ENCODE data around the gene SLC25A13. TPM values are rescaled to one million over a fixed set of nuclear protein-coding genes. Genes with fewer than 3 reads are reported as not detected.
"Not testable (repeated sequence)": the region's sequence is repeated elsewhere in the genome, so short reads cannot be mapped to it uniquely, and the experiment has no call there.

SLC25A13 gene, protein sequence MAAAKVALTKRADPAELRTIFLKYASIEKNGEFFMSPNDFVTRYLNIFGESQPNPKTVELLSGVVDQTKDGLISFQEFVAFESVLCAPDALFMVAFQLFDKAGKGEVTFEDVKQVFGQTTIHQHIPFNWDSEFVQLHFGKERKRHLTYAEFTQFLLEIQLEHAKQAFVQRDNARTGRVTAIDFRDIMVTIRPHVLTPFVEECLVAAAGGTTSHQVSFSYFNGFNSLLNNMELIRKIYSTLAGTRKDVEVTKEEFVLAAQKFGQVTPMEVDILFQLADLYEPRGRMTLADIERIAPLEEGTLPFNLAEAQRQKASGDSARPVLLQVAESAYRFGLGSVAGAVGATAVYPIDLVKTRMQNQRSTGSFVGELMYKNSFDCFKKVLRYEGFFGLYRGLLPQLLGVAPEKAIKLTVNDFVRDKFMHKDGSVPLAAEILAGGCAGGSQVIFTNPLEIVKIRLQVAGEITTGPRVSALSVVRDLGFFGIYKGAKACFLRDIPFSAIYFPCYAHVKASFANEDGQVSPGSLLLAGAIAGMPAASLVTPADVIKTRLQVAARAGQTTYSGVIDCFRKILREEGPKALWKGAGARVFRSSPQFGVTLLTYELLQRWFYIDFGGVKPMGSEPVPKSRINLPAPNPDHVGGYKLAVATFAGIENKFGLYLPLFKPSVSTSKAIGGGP
- total RNA-seq: 10 to 100 TPM in 1 of 2 experiments, 1 to 10 TPM in 1; 9.1 to 10.7 TPM

DNA sequence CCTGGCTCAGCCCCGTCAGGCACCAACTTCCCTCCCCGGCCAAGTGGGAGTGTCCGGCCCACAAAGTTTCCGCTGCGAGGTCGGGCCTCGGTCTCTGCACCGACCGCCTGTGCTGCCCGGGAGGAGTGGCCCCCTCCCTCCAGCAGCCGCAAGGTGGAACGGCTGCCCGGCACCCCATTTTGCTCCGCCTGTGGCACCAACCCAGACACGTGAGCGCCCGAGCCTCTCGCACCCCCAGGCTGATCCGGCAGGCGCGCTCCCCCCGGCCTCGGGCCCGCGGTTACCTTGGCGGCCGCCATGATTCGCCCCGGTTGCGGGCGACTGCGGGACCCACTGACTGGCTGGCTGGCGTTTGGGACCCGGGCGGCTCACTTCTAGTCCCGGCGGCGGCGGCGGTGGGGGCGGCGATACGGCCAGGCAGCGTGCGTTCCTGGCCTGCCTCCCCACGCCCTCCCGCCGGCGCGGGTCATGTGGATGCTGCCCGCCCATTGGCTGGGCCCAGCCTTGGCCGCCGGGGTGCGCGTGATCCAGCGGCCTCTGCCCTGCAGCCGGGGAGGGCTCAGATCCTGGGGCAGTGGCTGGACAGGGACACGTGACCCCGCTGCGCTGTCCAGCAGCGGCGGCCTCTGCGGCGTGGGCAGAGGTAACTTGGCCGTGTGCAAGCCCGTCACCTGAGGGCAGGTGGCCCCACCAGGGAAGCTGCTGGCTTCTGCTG, at the start of gene SLC25A13:
Gene SLC25A13, minus strand, starts transcription at position 441 of the 715 bp plus-strand sequence. Its CDS starts 142 bp downstream, at position 299.
- ATAC-seq (ENCODE audit: low read depth) (peak; percentile 79), DNase-seq (peak; percentile 78)
- POLR2A ChIA-PET: no interaction called here
- H3K9me3 Mint-ChIP-seq: no peaks in the 10 kb centered on the region
- H3K27me3 Mint-ChIP-seq: peaks cover 2% of the 10 kb centered on the region
- no peaks in the 10 kb centered on the region for H3K36me3 Mint-ChIP-seq
- peaks cover 13% of the 10 kb centered on the region for H3K4me1 Mint-ChIP-seq
- H3K4me3 Mint-ChIP-seq: peak within 1 kb of the TSS; percentile 90
- peak within 1 kb of the TSS; percentile 93 for H3K27ac Mint-ChIP-seq

DNA sequence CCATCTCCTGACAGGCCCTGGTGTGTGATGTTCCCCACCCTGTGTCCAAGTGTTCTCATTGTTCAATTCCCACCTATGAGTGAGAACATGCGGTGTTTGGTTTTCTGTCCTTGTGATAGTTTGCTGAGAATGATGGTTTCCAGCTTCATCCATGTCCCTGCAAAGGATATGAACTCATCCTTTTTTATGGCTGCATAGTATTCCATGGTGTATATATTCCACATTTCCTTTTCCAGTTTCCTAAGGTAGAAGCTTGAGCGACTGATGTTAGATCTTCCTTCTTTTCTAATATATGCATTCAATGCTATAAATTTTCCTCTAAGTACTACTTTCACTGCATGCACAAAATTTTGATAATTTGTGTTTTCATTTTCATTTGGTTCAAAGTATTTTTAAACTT, 44.0 kb upstream of the SLC25A13 start:
- POLR2A ChIA-PET; H3K4me1 Mint-ChIP-seq; ATAC-seq (ENCODE audit: low read depth); H3K36me3 Mint-ChIP-seq; H3K27ac Mint-ChIP-seq; DNase-seq; H3K4me3 Mint-ChIP-seq; H3K9me3 Mint-ChIP-seq: not testable (repeated sequence)
- H3K27me3 Mint-ChIP-seq: peaks cover 20% of the 10 kb centered on the region

DNA sequence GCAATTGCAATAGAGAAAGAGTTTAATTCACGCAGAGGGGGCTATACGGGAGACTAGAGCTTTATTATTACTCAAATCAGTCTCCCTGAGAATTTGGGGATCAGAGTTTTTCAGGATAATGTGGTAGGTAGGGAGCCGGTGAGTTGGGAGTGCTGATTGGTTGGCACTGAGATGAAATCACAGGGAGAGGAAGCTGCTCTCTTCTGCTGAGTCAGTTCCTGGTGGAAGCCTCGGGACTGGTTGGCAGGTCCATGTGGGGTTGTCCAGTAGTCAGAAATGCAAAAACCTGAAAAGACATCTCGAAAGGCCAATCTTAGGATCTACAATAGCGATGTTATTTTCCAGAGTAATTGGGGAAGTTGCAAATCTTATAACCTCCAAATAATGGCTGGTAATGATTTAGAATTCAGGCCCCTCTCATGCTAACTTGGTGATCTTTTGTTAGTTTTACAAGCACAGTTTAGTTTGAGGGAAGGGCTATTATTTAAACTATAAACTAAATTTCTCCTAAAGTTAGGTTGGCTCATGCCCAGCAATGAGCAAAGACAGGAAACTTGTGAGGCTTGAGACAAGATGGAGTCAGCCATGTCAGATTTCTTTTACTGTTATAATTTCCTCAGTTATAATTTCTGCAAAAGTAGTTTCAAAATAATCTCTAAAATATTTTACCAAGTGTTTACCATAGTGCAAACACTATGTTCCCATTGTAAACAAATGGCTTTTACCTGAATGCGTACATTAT, 39.4 kb upstream of the SLC25A13 start:
- no peaks in the 10 kb centered on the region for H3K4me1 Mint-ChIP-seq
- H3K27me3 Mint-ChIP-seq: peaks cover 11% of the 10 kb centered on the region
- no peak overlapping the region for H3K27ac Mint-ChIP-seq
- no peak for ATAC-seq (ENCODE audit: low read depth)
- H3K4me3 Mint-ChIP-seq: no peak overlapping the region
- POLR2A ChIA-PET: no interaction called here
- peaks cover 1% of the 10 kb centered on the region for H3K9me3 Mint-ChIP-seq
- H3K36me3 Mint-ChIP-seq: no peaks in the 10 kb centered on the region
- no peak for DNase-seq

DNA sequence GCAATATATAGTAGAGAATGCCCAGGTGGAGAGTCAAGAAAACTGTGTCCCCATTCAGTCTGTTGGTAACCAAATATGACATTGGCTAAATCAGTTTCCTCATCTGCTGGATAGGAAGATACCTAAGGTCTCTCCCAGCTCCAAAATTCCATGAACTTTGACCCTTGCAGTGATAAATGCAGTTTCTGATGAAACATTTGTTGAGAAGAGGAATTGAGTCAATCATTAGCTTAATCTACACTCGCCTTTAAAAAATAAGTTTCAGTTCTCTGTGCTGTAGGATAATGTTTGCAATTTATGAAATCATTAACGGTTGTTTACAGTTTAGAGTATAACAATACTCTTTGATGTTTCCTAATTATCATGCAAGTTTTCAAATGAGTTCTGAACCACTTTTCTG, 38.0 kb upstream of the SLC25A13 start:
- H3K27ac Mint-ChIP-seq: no peak overlapping the region
- POLR2A ChIA-PET: no interaction called here

DNA sequence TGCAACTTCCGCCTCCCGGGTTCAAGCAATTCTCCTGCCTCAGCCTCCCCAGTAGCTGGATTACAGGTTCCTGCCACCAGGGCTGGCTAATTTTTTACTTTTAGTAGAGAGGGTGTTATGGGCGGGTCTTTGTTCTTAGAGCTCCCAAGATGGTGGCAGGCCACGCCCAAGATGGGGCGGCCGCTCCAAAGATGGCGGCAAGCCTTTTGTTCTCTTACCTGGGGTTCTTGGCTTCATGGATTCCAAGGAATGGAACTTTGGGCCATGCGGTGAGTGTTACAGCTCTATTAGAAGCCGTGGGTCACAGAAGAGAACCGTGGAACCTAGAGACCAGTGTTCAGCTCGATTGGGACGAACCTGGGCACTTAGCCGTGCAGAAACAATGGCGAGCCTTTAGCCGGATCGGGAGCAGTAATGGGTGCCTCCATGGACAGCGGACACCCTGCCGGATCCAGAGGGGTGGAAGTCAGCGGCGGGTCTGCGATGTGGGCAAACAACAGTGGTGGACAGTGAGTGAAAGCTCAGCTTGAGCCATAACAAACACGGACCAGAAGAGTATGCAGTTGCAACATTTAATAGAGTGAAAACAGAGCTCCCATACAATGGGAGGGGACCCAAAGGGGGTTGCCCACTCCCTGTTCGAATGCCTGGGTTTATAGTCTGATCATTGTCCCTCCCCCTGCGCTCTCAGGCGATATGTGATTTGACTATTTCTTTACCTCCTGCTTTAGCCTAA, 36.5 kb upstream of the SLC25A13 start:
- H3K4me3 Mint-ChIP-seq; POLR2A ChIA-PET; H3K9me3 Mint-ChIP-seq; H3K27me3 Mint-ChIP-seq; H3K27ac Mint-ChIP-seq; DNase-seq; H3K4me1 Mint-ChIP-seq; ATAC-seq (ENCODE audit: low read depth); H3K36me3 Mint-ChIP-seq: not testable (repeated sequence)

More for the DNA sequence above, 38.0 kb upstream of the SLC25A13 start:
- Mint-ChIP-seq H3K4me3 (no peak overlapping the region), H3K4me1 (no peaks in the 10 kb centered on the region), H3K27me3 (peaks cover 10% of the 10 kb centered on the region), H3K36me3 (no peaks in the 10 kb centered on the region), H3K9me3 (no peaks in the 10 kb centered on the region)
- ATAC-seq (ENCODE audit: low read depth) (no peak), DNase-seq (no peak)

DNA sequence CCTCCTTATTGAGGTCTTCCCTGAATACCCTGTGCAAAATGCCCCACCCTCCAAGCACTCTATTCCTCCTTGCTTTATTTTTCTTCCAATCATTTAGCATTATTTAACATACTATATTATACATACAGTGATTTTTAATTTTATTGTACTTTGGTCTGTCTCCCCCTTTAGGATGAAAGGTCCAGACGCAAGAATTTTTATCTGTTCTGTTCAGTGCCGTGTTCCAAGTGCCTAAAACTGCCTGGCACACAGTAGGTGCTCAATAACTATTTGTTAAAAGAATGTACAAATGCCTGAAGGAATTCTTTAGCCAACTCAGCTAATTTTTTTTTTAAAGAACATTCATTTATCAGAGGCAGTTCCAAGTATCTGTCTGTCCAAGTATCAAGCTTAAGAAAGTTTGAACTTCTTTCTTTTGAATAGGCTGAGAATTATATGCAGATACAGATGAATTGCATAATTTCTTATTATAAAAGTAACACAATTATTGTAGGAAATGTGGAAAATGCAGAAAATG, 34.1 kb upstream of the SLC25A13 start:
- Mint-ChIP-seq H3K4me1 (no peaks in the 10 kb centered on the region), H3K27ac (no peak overlapping the region), H3K36me3 (no peaks in the 10 kb centered on the region), H3K4me3 (no peak overlapping the region), H3K9me3 (no peaks in the 10 kb centered on the region), H3K27me3 (peaks cover 3% of the 10 kb centered on the region)
- POLR2A ChIA-PET: no interaction called here
- DNase-seq (no peak), ATAC-seq (ENCODE audit: low read depth) (no peak)

DNA sequence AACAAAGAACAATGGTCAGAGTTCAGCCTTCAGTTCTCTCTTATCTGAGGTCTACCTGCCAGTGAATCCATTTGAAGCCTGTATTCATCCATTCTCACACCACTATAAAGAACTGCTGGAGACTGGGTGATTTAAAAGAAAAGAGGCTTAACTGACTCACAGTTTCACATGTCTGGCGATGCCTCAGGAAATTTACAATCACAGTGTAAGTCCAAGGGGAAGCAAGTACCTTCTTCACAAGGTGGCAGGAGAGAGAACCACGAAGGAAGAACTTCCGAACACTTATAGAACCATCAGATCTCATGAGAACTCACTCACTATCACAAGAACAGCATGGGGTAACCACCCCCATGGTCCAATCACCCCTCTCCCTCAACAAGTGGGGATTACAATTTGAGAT, 33.0 kb upstream of the SLC25A13 start:
- Mint-ChIP-seq H3K4me1 (no peaks in the 10 kb centered on the region), H3K27ac (no peak overlapping the region), H3K4me3 (no peak overlapping the region), H3K27me3 (peaks cover 3% of the 10 kb centered on the region), H3K36me3 (no peaks in the 10 kb centered on the region), H3K9me3 (no peaks in the 10 kb centered on the region)
- DNase-seq (no peak), ATAC-seq (ENCODE audit: low read depth) (no peak)
- POLR2A ChIA-PET: no interaction called here

DNA sequence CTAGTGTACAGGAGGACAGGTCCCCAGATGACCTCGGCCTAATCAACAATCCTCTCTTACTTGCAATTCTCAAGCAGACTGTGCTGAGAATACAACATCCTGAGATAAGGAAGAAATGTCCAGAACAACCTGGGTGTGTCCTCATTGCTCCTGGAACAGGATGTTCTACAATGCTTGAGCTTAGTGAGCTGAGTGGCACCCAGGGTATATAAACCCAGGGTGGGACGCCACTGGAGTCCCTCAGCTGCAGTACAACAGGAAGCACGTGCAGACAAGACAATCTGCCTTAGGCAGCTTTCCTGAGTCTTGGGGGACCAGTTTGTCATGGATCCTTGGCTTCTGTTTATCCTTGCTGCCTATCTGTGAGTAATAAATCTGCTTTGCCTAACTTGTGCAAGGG, 27.7 kb upstream of the SLC25A13 start:
- ATAC-seq (ENCODE audit: low read depth): no peak
- H3K36me3 Mint-ChIP-seq: no peaks in the 10 kb centered on the region
- H3K4me1 Mint-ChIP-seq: no peaks in the 10 kb centered on the region
- H3K27ac Mint-ChIP-seq: no peak overlapping the region
- H3K9me3 Mint-ChIP-seq: no peaks in the 10 kb centered on the region
- DNase-seq: no peak
- POLR2A ChIA-PET: no interaction called here
- H3K4me3 Mint-ChIP-seq: no peak overlapping the region
- peaks cover 5% of the 10 kb centered on the region for H3K27me3 Mint-ChIP-seq

DNA sequence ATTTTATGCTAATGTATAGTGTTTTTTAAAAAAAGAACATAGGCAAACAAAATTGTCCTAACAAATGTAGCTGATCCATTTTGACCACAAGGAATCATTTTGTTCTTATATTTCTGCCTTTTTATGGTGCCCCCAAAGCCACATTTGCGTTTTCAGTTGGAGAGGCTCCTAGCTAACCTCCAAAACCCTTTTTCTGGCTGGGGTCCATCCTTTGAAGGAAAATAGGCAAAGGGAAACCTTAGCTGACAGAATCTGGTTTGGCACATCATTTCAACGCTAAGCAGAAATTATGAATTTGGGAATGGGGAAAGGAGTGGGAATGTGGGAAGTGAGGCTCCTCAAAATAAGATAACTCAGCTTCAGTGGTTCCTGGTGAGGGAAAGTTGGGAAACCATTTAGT, 25.6 kb upstream of the SLC25A13 start:
- H3K9me3 Mint-ChIP-seq: no peaks in the 10 kb centered on the region
- no peak overlapping the region for H3K27ac Mint-ChIP-seq
- H3K4me3 Mint-ChIP-seq: no peak overlapping the region
- peaks cover 3% of the 10 kb centered on the region for H3K27me3 Mint-ChIP-seq
- no peak for DNase-seq
- POLR2A ChIA-PET: no interaction called here
- H3K36me3 Mint-ChIP-seq: no peaks in the 10 kb centered on the region
- H3K4me1 Mint-ChIP-seq: no peaks in the 10 kb centered on the region
- ATAC-seq (ENCODE audit: low read depth): no peak

DNA sequence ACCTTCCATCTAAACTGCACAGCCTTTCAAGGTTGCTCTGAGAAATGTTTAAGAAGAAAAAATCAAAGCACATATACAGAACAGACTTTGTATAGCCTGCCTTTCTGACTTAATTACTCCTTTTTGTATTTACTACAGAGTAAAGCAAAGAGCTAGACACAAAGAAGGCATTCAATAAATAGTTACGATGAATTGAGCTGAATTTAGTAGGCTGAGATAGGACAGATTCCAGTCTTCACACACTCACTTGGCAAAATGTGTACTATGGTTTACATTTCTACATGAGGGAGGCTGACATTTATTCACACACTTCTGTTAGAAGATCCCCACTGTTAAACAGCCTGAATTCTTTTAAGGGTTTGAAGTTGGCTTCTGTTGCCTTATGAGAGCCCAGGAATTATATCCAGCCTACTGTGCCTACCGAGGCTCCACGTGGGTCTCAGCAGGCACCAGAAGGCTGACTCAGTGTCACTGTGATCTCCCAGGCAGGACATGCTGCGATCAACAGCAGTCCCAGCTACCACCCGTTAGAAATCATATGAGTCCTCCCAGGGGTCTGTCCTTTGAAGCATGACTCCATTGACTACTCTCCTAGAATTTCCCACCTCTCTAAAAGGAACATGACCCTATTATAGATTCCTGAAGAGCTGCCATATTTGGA, 24.5 kb upstream of the SLC25A13 start:
- POLR2A ChIA-PET: no interaction called here
- no peaks in the 10 kb centered on the region for H3K4me1 Mint-ChIP-seq
- no peak for DNase-seq

DNA sequence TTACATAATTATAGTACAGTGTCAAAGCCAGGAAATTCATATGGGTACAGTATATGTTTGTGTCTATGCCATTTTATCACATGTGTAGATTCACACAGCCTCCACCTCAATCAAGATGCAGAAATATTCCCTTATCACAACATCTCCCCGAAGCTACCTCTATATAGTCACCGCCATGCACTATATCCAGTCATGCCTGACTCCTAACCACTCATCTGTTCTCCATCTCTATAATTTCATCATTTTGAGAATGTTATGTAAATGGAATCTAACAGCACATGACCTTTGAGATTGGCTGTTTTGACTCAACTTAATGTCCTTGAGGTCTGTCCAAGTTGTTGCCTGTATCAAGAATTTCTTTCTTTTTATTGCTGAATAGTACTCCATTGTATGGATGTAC, 22.3 kb upstream of the SLC25A13 start:
- POLR2A ChIA-PET: no interaction called here
- Mint-ChIP-seq H3K27me3 (peaks cover 8% of the 10 kb centered on the region), H3K4me3 (no peak overlapping the region)

More for the DNA sequence above, 24.5 kb upstream of the SLC25A13 start:
- Mint-ChIP-seq H3K4me3 (no peak overlapping the region), H3K36me3 (no peaks in the 10 kb centered on the region), H3K9me3 (no peaks in the 10 kb centered on the region), H3K27ac (no peak overlapping the region), H3K27me3 (peaks cover 3% of the 10 kb centered on the region)
- no peak for ATAC-seq (ENCODE audit: low read depth)

DNA sequence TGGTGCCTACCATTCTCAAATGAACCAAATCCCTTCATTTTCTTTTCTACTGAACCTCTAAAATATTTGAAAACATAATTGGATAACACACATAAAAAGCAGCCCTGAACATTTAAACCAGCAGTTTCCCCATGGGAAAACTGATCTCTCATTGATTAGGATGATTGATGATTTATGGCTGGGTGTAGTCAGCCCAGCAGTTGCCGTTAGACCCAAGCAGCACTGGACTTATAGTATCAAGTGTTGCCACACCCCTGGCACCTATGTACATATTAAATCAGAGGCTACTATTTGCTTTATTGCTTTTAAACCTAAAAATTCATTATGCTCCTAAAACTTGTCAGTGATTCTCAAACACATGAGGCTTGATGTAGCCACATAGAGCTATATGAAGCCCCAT, 20.2 kb upstream of the SLC25A13 start:
- no peak overlapping the region for H3K27ac Mint-ChIP-seq
- DNase-seq: no peak
- ATAC-seq (ENCODE audit: low read depth): no peak
- peaks cover 5% of the 10 kb centered on the region for H3K27me3 Mint-ChIP-seq
- peaks cover 1% of the 10 kb centered on the region for H3K9me3 Mint-ChIP-seq
- H3K4me1 Mint-ChIP-seq: no peaks in the 10 kb centered on the region
- no peaks in the 10 kb centered on the region for H3K36me3 Mint-ChIP-seq
- no peak overlapping the region for H3K4me3 Mint-ChIP-seq
- POLR2A ChIA-PET: no interaction called here

More for the DNA sequence above, 22.3 kb upstream of the SLC25A13 start:
- Mint-ChIP-seq H3K9me3 (peaks cover 1% of the 10 kb centered on the region), H3K4me1 (no peaks in the 10 kb centered on the region), H3K36me3 (no peaks in the 10 kb centered on the region), H3K27ac (no peak overlapping the region)
- no peak for ATAC-seq (ENCODE audit: low read depth)
- no peak for DNase-seq

Measured in activated naive CD8-positive, alpha-beta T cell treated with anti-CD3 and anti-CD28 coated beads, Interleukin-2, amount 10 ng/mL, durations not matched to agents 7 days and 5 days (primary cell).